Cerebellar cortex (tissue), 1 donor: Measurements from ENCODE around the gene MYL1.

Source experiments
- DNase-seq: peaks from one replicate; pipeline ENCODE4 v3.0.0-alpha.2; 2015; ENCODE audit warnings: low spot score

Gene MYL1

DNA sequence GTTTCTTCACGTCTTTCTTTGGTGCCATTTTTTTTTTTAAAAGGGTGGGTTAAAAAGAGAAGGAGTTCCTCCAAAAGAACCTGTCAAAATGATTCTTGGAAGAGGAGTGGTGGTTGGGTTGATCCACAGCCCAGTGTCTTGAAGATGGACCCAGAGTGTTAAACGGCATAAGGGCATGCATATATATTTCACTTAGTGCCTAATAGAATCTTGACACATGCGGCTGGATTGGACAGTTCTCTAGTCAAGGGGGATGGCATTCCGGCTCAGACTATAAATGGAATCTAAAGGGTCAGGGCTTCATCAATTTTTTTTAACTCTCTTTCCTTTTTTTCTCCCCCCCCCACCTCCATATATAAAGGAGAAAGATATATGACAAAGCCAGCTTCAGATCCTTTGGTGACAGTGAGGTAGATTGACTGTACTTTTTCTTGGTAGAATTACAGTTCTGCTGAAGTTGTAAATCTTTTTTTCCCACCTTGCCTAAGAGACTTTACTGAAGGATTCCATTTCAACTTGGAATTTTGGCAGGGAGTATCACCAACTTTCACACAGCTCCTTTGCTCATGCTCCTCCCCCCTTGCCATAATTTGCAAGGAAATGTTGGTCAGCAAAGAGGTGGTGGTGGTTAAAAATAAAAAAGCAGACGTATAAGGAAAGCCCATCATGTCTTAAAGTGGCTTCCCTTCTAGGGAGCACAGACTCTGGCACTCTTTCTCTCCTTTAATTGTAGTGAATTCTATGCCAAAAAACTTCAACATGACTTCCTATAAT is at the start of gene MYL1:
Gene MYL1, minus strand, starts transcription at position 160 of the 774 bp plus-strand sequence. Its CDS starts 132 bp downstream, at position 28.
- DNase-seq: no peak

DNA sequence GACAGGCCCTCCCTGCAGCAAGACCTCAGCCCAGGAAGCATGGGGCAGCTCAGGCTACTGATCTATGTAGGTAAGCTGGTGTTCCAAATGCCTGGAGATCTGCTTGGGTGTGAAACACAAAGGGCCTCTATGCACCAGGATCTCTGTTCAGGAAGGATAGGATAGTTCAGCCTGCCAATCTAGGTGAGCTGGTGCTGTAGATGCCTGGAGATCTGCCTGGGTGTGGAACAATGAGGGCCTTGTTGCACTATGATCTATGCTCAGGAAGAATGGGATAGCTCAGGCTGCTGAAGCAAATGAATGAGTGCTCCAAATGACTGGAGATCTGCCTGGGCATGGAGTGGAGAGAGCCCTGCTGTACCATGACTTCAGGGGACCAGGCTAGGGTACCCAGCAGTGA is 48.9 kb upstream of the MYL1 start:
- no peak for DNase-seq

DNA sequence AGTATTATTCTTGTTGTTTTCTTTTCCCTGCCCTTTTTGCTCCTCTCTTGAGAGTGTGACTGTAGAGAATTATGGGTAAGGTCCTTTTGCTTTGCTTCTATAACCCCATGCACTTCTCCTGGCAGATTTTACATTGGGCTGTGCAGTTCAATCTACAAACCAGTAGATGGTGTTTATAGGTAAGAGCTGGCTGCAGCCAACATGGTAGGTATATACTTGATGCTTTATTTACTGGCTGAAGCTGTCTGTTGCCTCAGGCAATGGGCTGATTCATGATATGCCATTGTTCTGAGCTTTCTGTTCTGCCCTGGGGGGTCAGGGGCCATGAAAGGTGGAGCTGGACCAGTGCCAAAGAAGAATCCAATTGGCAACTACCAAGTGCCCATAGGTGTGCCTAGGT is 48.3 kb upstream of the MYL1 start:
- DNase-seq: no peak

DNA sequence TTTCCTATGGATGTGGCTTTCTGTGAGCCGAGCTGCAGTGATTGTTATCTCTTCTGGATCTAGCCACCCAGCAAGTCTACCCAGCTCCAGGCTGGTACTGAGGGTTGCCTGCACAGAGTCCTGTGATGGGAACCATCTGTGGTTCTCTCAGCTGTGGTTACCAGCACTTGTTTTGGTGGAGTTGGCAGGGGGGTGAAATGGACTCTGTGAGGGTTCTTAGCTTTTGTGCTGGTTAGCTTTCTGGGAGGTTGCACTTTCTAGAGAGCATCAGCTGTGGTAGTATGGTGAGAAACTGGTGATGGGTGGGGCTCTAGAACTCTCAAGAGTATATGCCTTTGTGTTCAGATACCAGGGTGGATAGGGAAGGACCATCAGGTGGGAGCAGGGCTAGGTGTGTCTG is 45.4 kb upstream of the MYL1 start:
- DNase-seq: no peak

GRCh38 chr2:210356944-210357343 is 42.0 kb upstream of the MYL1 start:
- no peak for DNase-seq

GRCh38 chr2:210337159-210337558 is 22.2 kb upstream of the MYL1 start:
- no peak for DNase-seq

DNA sequence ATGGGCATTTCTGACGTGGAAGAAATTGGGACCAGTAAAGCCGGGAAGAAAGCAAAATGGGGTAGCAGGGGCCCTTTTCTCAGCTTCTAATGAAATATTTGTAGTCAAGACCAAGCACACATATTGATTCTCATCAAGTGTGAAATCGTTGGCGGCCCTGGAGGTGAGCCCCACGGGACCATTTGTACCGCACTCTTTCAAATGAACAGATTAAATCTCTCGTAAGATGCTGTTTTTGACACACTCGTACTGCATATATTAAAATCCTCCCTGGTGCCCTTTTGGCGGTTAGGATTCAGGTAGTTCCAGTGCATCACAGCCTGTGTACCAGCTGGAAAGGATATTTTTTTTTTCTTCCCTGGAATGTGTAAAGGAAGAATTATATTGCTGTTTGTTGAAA is 9.9 kb upstream of the MYL1 start:
- DNase-seq: no peak

DNA sequence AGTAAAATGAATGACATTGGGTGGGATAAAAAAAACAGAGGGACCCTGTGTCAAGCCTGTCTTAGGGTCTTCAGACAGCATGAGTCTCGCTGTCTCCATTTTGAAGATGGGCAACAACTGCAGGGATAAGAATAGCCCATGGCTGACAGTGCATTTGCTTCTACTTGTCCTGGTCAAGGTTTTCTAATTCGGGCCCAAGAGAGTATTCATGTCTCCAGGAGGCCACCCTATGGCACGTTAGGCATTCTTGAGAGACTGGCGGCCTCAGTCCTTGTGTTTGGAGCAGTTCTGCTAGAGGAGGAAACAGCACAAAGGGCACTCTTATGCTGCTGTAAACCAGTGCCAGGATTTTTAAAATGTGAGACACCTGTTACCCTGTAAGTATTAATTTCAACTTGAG is 9.5 kb upstream of the MYL1 start:
- DNase-seq: no peak

GRCh38 chr2:210323003-210323402 is 8.0 kb upstream of the MYL1 start:
- no peak for DNase-seq

GRCh38 chr2:210318891-210319290 is 3.9 kb upstream of the MYL1 start:
- no peak for DNase-seq

DNA sequence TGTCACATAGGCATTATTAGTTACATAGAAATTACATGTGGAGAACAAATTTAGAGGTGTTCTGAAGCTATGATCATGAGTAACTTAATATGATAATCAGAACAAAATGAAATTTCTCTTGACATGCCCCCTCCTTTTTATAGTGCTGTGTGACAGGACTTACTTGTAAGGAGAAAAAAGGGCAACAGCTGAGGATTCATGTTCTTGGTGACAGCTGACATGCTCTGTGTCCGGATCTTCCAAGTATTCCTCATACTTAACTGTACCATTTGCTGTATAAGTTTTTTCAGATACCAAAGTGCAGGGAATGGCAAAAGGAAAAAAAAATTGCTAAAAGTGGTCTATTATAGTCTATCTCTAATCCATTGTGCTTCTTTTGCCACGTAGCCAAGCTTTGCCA is 3.5 kb upstream of the MYL1 start:
- no peak for DNase-seq

- DNase-seq: no peak
Observed at GRCh38 chr2:210310550-210310949, 4.4 kb downstream of the MYL1 start.

GRCh38 chr2:210309548-210310233 is 5.3 kb downstream of the MYL1 start:
- no peak for DNase-seq

GRCh38 chr2:210303498-210303897 is 11.5 kb downstream of the MYL1 start:
- no peak for DNase-seq

- DNase-seq: no peak
Observed at GRCh38 chr2:210302326-210302725, 12.6 kb downstream of the MYL1 start.

GRCh38 chr2:210299866-210300373 is 15.1 kb downstream of the MYL1 start:
- DNase-seq: peak; percentile 20

GRCh38 chr2:210288408-210288807 is 26.6 kb downstream of the MYL1 start:
- no peak for DNase-seq

DNA sequence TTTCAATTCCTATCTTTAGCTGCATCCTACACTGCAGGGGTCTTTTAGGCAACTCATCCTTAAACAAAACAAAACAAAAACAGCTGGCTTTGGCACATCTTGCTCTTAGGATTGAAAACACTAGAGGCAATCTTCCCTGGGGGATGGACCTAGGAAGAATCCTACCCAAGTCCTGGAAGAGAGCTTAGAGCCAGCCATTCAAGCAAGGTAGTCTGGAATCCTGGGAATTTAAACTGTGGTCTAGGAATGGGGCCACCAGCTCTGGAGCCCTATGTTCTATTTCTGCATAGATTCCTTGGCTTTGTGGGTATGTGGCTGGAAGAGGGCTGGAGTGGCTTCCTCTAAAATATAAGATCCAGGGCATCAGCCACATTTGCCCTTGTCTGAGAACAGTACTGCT is 27.7 kb downstream of the MYL1 start:
- no peak for DNase-seq

GRCh38 chr2:210286123-210286680 is 28.8 kb downstream of the MYL1 start:
- no peak for DNase-seq

DNA sequence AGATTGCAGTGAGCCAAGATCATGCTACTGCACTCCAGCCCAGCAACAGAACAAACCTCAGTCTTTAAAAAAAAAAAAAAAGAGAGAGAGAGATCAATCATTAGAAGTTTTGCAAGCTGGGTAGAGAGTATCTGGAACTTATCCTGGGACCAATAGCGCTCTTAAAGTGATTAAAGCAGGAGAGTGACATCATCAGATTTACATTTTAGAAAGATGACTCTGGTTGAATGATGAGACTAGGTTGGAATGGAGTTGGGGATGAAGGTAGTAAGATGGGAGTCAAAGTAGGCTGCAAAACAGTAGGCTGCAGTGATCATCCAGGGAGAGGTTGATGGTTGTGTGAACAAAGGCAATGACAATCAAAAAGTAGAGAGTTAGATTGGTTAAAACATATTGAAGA is 37.8 kb downstream of the MYL1 start:
- DNase-seq: no peak

GRCh38 chr2:210271300-210271699 is 43.7 kb downstream of the MYL1 start:
- DNase-seq: no peak

DNA sequence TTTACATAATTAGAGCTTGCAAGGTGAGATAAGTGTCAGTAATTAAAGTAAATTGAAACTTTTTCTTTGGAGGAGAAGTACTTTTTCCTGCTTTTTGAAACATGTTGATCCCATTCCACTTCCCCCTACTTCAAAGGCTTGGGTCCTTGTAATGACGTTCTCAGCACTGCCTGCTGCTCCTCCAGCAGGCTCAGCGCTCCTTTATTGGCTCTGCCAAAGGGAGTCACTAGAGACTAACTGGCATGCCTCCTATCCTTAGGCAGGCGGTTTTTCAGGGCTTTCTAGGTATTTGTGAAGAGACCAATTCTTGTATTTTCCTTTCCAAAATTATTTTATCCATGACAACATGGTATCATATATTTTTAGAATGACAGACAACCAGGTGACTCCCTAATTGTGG is 45.8 kb downstream of the MYL1 start:
- DNase-seq: no peak

- DNase-seq: no peak
Observed at GRCh38 chr2:210268281-210268680, 46.7 kb downstream of the MYL1 start.
